OCI-LY3 (cell line): ENCODE measurements around the gene ATG16L2.

Source experiments
- EZH2phosphoT487 ChIP-seq: fragments of 200-600 bp; shearing (Covaris generic); IDR thresholded peaks from 2 replicates; pipeline ENCODE4 v1.6.1; 2018; ENCODE audit warnings: antibody characterized with exemption, mixed run types, low read depth
- TF ChIP-seq, protein P1 (sequence below): fragments of 200-600, 300-600 bp; sonication (generic); IDR thresholded peaks from 2 replicates; pipeline ENCODE4 v1.5.1; 2014; ENCODE audit warnings: antibody characterized with exemption, low read length, low read depth

DNA sequence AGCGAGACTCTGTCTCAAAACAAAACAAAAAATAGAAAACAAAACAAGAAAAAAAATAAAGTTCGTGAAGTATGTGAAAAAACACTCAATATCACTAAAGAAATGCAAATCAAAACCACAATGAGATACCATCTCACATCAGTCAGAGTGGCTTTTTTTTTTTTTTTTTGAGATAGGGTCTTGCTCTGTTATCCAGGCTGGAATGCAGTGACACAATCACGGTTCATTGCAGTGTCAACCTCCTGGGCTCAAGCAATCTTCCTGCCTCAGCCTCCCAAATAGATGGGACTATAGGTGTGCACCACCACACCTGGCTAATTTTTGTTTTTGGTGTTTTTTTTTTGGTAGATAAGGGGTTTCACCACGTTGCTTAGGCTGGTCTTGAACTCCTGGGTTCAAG lies 37.5 kb downstream of the ATG16L2 start:
- TF ChIP-seq, protein P1, sequence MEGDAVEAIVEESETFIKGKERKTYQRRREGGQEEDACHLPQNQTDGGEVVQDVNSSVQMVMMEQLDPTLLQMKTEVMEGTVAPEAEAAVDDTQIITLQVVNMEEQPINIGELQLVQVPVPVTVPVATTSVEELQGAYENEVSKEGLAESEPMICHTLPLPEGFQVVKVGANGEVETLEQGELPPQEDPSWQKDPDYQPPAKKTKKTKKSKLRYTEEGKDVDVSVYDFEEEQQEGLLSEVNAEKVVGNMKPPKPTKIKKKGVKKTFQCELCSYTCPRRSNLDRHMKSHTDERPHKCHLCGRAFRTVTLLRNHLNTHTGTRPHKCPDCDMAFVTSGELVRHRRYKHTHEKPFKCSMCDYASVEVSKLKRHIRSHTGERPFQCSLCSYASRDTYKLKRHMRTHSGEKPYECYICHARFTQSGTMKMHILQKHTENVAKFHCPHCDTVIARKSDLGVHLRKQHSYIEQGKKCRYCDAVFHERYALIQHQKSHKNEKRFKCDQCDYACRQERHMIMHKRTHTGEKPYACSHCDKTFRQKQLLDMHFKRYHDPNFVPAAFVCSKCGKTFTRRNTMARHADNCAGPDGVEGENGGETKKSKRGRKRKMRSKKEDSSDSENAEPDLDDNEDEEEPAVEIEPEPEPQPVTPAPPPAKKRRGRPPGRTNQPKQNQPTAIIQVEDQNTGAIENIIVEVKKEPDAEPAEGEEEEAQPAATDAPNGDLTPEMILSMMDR, result no peak
- TF ChIP-seq EZH2phosphoT487, result no peak
